SK-N-SH (cell line): ENCODE measurements around the gene SLC66A2. TPM values are rescaled to one million over a fixed set of nuclear protein-coding genes. Genes with fewer than 3 reads are reported as not detected.
"Not testable (repeated sequence)": the region's sequence is repeated elsewhere in the genome, so short reads cannot be mapped to it uniquely, and the experiment has no call there.

Experiments
- CTCF ChIA-PET: fragments of 300-600, 350-600 bp; formaldehyde crosslinking; extraction: SDS; loops from one replicate; lab custom pipeline; 2021; lab: Yijun Ruan, JAX
- POLR2A ChIA-PET: fragments of 350-600 bp; sonication (Branson Sonifier 250); formaldehyde crosslinking; extraction: SDS; loops from one replicate; lab custom pipeline; 2020; ENCODE audit warnings: antibody characterized with exemption, inconsistent platforms; lab: Yijun Ruan, JAX
- DNase-seq: peaks from one replicate; pipeline ENCODE4 v3.0.0; 2012
- H2AFZ ChIP-seq: fragments of 200-600 bp; sonication (generic); 2 replicates; pipeline ENCODE4 v1.8.1; 2016; ENCODE audit warnings: antibody characterized with exemption, mild to moderate bottlenecking, low read depth
- H3F3A ChIP-seq: fragments of 200-600 bp; sonication (generic); replicated peaks from 2 replicates; pipeline ENCODE3; 2016; ENCODE audit warnings: antibody characterized with exemption, mild to moderate bottlenecking; ENCODE audit not compliant: insufficient read depth
- H3K27ac ChIP-seq, 2 experiments: fragments of 200-500 bp in 1 of 2; fragments of 200-600 bp in 1 of 2; sonication (Bioruptor generic) in 1 of 2; sonication (generic), shearing (Covaris generic) in 1 of 2; 2 replicates each; pipeline versions ENCODE4 v1.5.1 to v1.6.1; 2014 to 2016; ENCODE audit warnings: low read depth in 2 of 2, inconsistent platforms in 1 of 2, low read length in 1 of 2, mild to moderate bottlenecking in 1 of 2, mixed read lengths in 1 of 2
- H3K27me3 ChIP-seq: fragments of 200-600 bp; sonication (generic), shearing (Covaris generic); 2 replicates; pipeline ENCODE4 v1.6.1; 2016; ENCODE audit warnings: mixed run types; ENCODE audit not compliant: insufficient read depth
- H3K36me3 ChIP-seq, 2 experiments: fragments of 200-500 bp in 1 of 2; fragments of 200-600 bp in 1 of 2; sonication (Bioruptor generic) in 1 of 2; sonication (generic) in 1 of 2; replicated peaks in 1 of 2; 2 replicates each; pipeline versions ENCODE3 to v1.5.1; 2014 to 2016; ENCODE audit warnings: low read length in 1 of 2, mild to moderate bottlenecking in 1 of 2; ENCODE audit not compliant: insufficient read depth in 2 of 2, control insufficient read depth in 1 of 2
- H3K4me1 ChIP-seq, 2 experiments: fragments of 200-500 bp in 1 of 2; fragments of 200-600 bp in 1 of 2; sonication (Bioruptor generic) in 1 of 2; sonication (generic), shearing (Covaris generic) in 1 of 2; 2 replicates each; pipeline versions ENCODE4 v1.5.1 to v1.6.1; 2014 to 2016; ENCODE audit warnings: low read depth in 1 of 2, low read length in 1 of 2, mixed run types in 1 of 2; ENCODE audit not compliant: insufficient read depth in 2 of 2, control insufficient read depth in 1 of 2
- H3K4me2 ChIP-seq: fragments of 200-600 bp; sonication (generic), shearing (Covaris generic); 2 replicates; pipeline ENCODE4 v1.6.1; 2017; ENCODE audit warnings: mixed run types
- H3K4me3 ChIP-seq, 2 experiments: fragments of 200-500 bp in 1 of 2; fragments of 200-600 bp in 1 of 2; sonication (Bioruptor generic) in 1 of 2; sonication (generic), shearing (Covaris generic) in 1 of 2; 2 replicates each; pipeline versions ENCODE4 v1.5.1 to v1.8.1; 2014 to 2016; ENCODE audit warnings: low read depth in 2 of 2, inconsistent platforms in 1 of 2, low read length in 1 of 2, mild to moderate bottlenecking in 1 of 2, mixed read lengths in 1 of 2, moderate library complexity in 1 of 2
- H3K79me2 ChIP-seq: fragments of 200-600 bp; sonication (generic); 2 replicates; pipeline ENCODE4 v1.8.1; 2017; ENCODE audit warnings: mild to moderate bottlenecking; ENCODE audit not compliant: insufficient read depth
- H3K9ac ChIP-seq: fragments of 200-600 bp; sonication (generic); 2 replicates; pipeline ENCODE4 v1.6.1; 2017; ENCODE audit warnings: mixed run types
- H3K9me2 ChIP-seq: fragments of 200-600 bp; sonication (generic); 2 replicates; pipeline ENCODE4 v1.6.1; 2017; ENCODE audit warnings: mixed run types
- H3K9me3 ChIP-seq: fragments of 200-600 bp; sonication (generic); 2 replicates; pipeline ENCODE4 v1.6.1; 2017; ENCODE audit warnings: mixed run types, mild to moderate bottlenecking, moderate library complexity
- H4K20me1 ChIP-seq: fragments of 200-600 bp; sonication (generic); 2 replicates; pipeline ENCODE4 v1.6.1; 2017; ENCODE audit warnings: mild to moderate bottlenecking, mixed run types; ENCODE audit not compliant: insufficient read depth
- CHD2 ChIP-seq: fragments of 150-350 bp; IDR thresholded peaks from 2 replicates; pipeline ENCODE4 v1.6.1; 2018; ENCODE audit warnings: low read length; ENCODE audit not compliant: partially characterized antibody
- EZH2phosphoT487 ChIP-seq: fragments of 200-600 bp; sonication (generic); IDR thresholded peaks from 2 replicates; pipeline ENCODE4 v1.6.1; 2017; ENCODE audit warnings: low read depth, mixed run types, mild to moderate bottlenecking, antibody characterized with exemption, moderate library complexity, borderline replicate concordance
- FOSL2 ChIP-seq: IDR thresholded peaks from 2 replicates; pipeline ENCODE4 v1.4.0; 2012; ENCODE audit warnings: low read depth, mild to moderate bottlenecking, moderate library complexity, borderline replicate concordance
- FOXJ3 ChIP-seq: sonication (generic); formaldehyde crosslinking; IDR thresholded peaks from 2 replicates; pipeline ENCODE4 v1.5.1; 2020; ENCODE audit warnings: mild to moderate bottlenecking, missing genetic modification reagents
- GABPA ChIP-seq: IDR thresholded peaks from 2 replicates; pipeline ENCODE4 v1.4.0; 2012; ENCODE audit warnings: low read depth, mild to moderate bottlenecking
- GATA2 ChIP-seq: sonication (generic); formaldehyde crosslinking; IDR thresholded peaks from 2 replicates; pipeline ENCODE4 v1.5.0; 2020; ENCODE audit warnings: mild to moderate bottlenecking, missing genetic modification reagents
- NRF1 ChIP-seq: IDR thresholded peaks from 2 replicates; pipeline ENCODE4 v1.6.1; 2012; ENCODE audit warnings: low read depth, mild to moderate bottlenecking, low read length
- SMC3 ChIP-seq: IDR thresholded peaks from 2 replicates; pipeline ENCODE4 v1.6.1; 2012; ENCODE audit warnings: low read depth, low read length, improper control_type of control experiment
- TCF12 ChIP-seq: IDR thresholded peaks from 2 replicates; pipeline ENCODE4 v1.4.0; 2012
- TEAD4 ChIP-seq: IDR thresholded peaks from 2 replicates; pipeline ENCODE4 v1.4.0; 2012; ENCODE audit warnings: mild to moderate bottlenecking, borderline replicate concordance; ENCODE audit not compliant: insufficient read depth
- YY1 ChIP-seq: IDR thresholded peaks from 2 replicates; pipeline ENCODE4 v1.4.0; 2012; ENCODE audit warnings: low read depth, mild to moderate bottlenecking
- WGBS: methylation state at CpG from one replicate; pipeline ENCODE4 v1.1.6; 2017; ENCODE audit warnings: low lambda C conversion rate; 5-methylcytosine and 5-hydroxymethylcytosine counted together
- polyA plus RNA-seq, 3 experiments: library from polyadenylated mRNA; depleted of rRNA; stranded (reverse); fragments of >200 nt; gene quantifications; 2 replicates each; pipeline ENCODE4 v1.2.3, GENCODE V29; 2012
- TF ChIP-seq, protein P1 (sequence below): fragments of 150-350 bp; IDR thresholded peaks from 2 replicates; pipeline ENCODE4 v1.6.1; 2017; ENCODE audit warnings: antibody characterized with exemption, low read length, low read depth, borderline replicate concordance
- TF ChIP-seq, protein P2 (sequence below): fragments of 150-350 bp; IDR thresholded peaks from 2 replicates; pipeline ENCODE4 v1.6.1; 2016; ENCODE audit warnings: mild to moderate bottlenecking, low read depth, low read length
- TF ChIP-seq, protein P3 (sequence below): IDR thresholded peaks from 2 replicates; pipeline ENCODE4 v1.4.0; 2012; ENCODE audit warnings: low read depth
- TF ChIP-seq, protein P4 (sequence below): IDR thresholded peaks from 2 replicates; pipeline ENCODE4; 2012
- TF ChIP-seq, protein P5 (sequence below): IDR thresholded peaks from 2 replicates; pipeline ENCODE4 v1.4.0; 2012; ENCODE audit warnings: low read depth, borderline replicate concordance

Gene SLC66A2
- polyA plus RNA-seq, 1 of the 3 experiments (the other 2 are of a cell fraction): 14.5 TPM

DNA sequence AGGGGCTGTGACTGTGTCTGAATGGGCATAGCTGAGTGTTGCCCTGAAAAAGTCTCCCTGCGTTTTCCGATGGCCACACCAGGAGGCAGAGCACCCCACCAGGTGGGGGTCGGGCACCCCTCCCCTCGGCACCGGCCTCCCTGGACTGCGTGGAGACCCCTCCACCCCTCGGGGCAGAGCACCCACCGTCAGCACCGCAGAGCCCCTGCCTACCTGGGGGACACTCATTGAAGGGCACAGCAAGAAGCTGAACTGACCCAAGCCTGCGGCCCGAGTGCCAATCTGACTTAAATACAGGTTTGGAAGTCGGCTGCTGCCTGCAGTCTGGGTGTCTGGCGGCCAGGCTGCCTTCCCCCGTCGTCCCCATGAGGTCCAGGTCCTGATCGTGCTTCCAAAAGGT, 83.8 kb downstream of the SLC66A2 start:
- no peaks in the 10 kb centered on the region for H3F3A ChIP-seq
- no peaks in the 10 kb centered on the region for H3K9me3 ChIP-seq
- peaks cover 32% of the 10 kb centered on the region; the same call in 1 of the 2 replicates for H3K27me3 ChIP-seq
- H2AFZ ChIP-seq: no peak overlapping the region
- H4K20me1 ChIP-seq: no peaks in the 10 kb centered on the region
- no peak overlapping the region for H3K9ac ChIP-seq
- DNase-seq: no peak
- H3K9me2 ChIP-seq: no peaks in the 10 kb centered on the region
- H3K79me2 ChIP-seq: no peaks in the 10 kb centered on the region
- TF ChIP-seq EZH2phosphoT487 (no peak), TCF12 (no peak), CHD2 (no peak), NRF1 (no peak)
- TF ChIP-seq, all 33 proteins: peak for 0
- ChIA-PET POLR2A (no interaction called here), CTCF (interaction anchor here (1.6 kb wide), 1 partner anchor 14 kb away, joined by 3 read pairs; no protein-coding TSS in a partner anchor)
- WGBS: 20% methylated on average over 5 of the region's 16 CpGs
- Histone ChIP-seq H3K4me2 (no peak overlapping the region), H3K4me3 (no peak overlapping the region), H3K4me1 (no peaks in the 10 kb centered on the region), H3K36me3 (no peaks in the 10 kb centered on the region), H3K27ac (no peak overlapping the region)

DNA sequence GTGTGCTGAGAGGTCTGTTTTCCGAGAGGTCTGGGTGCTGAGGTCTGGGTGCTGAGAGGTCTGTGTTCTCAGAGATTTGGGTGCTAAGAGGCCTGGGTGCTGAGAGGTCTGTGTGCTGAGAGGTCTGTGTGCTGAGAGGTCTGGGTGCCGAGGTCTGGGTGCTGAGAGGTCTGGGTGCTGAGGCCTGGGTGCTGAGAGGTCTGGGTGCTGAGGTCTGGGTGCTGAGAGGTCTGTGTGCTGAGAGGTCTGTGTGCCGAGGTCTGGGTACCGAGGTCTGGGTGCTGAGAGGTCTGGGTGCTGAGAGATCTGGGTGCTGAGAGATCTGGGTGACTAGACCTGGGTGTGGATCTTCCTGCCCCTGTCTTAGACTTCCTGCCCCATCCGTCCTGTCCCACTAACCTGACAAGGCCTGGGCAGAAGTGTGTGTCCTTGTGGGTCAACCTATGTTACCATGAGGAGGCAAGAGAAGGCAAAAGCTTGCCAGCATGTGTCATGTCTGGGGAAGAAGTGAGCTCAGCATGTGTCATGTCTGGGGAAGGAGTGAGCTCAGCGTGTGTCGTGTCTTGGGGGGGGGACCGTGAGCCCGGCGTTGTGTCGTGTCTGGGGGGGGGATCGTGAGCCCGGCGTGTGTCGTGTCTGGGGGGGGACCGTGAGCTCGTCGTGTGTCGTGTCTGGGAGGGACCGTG, 84.4 kb downstream of the SLC66A2 start:
- no peaks in the 10 kb centered on the region for H3K36me3 ChIP-seq
- no peaks in the 10 kb centered on the region for H3F3A ChIP-seq
- no peaks in the 10 kb centered on the region for H3K9me3 ChIP-seq
- H3K4me1 ChIP-seq: no peaks in the 10 kb centered on the region
- H3K4me3 ChIP-seq: no peak overlapping the region
- H4K20me1 ChIP-seq: no peaks in the 10 kb centered on the region
- no peak for TF ChIP-seq GATA2 (CRISPR knock-in tag)
- TF ChIP-seq SMC3: no peak
- TF ChIP-seq, protein P1, sequence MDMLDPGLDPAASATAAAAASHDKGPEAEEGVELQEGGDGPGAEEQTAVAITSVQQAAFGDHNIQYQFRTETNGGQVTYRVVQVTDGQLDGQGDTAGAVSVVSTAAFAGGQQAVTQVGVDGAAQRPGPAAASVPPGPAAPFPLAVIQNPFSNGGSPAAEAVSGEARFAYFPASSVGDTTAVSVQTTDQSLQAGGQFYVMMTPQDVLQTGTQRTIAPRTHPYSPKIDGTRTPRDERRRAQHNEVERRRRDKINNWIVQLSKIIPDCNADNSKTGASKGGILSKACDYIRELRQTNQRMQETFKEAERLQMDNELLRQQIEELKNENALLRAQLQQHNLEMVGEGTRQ: no peak
- TF ChIP-seq, protein P2, sequence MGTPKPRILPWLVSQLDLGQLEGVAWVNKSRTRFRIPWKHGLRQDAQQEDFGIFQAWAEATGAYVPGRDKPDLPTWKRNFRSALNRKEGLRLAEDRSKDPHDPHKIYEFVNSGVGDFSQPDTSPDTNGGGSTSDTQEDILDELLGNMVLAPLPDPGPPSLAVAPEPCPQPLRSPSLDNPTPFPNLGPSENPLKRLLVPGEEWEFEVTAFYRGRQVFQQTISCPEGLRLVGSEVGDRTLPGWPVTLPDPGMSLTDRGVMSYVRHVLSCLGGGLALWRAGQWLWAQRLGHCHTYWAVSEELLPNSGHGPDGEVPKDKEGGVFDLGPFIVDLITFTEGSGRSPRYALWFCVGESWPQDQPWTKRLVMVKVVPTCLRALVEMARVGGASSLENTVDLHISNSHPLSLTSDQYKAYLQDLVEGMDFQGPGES: no peak
- TF ChIP-seq FOSL2: no peak
- TF ChIP-seq FOXJ3: no peak
- TF ChIP-seq, protein P3, sequence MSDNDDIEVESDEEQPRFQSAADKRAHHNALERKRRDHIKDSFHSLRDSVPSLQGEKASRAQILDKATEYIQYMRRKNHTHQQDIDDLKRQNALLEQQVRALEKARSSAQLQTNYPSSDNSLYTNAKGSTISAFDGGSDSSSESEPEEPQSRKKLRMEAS: no peak
- TF ChIP-seq YY1: no peak
- TF ChIP-seq TEAD4: no peak
- no peak for TF ChIP-seq GABPA
- TF ChIP-seq, protein P4, sequence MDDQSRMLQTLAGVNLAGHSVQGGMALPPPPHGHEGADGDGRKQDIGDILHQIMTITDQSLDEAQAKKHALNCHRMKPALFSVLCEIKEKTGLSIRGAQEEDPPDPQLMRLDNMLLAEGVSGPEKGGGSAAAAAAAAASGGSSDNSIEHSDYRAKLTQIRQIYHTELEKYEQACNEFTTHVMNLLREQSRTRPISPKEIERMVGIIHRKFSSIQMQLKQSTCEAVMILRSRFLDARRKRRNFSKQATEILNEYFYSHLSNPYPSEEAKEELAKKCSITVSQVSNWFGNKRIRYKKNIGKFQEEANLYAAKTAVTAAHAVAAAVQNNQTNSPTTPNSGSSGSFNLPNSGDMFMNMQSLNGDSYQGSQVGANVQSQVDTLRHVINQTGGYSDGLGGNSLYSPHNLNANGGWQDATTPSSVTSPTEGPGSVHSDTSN: no peak
- TF ChIP-seq, protein P5, sequence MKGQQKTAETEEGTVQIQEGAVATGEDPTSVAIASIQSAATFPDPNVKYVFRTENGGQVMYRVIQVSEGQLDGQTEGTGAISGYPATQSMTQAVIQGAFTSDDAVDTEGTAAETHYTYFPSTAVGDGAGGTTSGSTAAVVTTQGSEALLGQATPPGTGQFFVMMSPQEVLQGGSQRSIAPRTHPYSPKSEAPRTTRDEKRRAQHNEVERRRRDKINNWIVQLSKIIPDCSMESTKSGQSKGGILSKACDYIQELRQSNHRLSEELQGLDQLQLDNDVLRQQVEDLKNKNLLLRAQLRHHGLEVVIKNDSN: no peak
- ChIA-PET POLR2A (no interaction called here), CTCF (interaction anchor here (1.6 kb wide), 1 partner anchor 14 kb away, joined by 3 read pairs; no protein-coding TSS in a partner anchor)
- H3K4me2 ChIP-seq: no peak overlapping the region
- H3K27ac ChIP-seq: no peak overlapping the region
- no peak overlapping the region for H3K9ac ChIP-seq
- no peak for DNase-seq
- H3K27me3 ChIP-seq: peaks cover 33% of the 10 kb centered on the region; the same call in 1 of the 2 replicates
- no peaks in the 10 kb centered on the region for H3K9me2 ChIP-seq
- no peak overlapping the region for H2AFZ ChIP-seq
- WGBS: 49% methylated on average over 17 of the region's 20 CpGs
- no peaks in the 10 kb centered on the region for H3K79me2 ChIP-seq

DNA sequence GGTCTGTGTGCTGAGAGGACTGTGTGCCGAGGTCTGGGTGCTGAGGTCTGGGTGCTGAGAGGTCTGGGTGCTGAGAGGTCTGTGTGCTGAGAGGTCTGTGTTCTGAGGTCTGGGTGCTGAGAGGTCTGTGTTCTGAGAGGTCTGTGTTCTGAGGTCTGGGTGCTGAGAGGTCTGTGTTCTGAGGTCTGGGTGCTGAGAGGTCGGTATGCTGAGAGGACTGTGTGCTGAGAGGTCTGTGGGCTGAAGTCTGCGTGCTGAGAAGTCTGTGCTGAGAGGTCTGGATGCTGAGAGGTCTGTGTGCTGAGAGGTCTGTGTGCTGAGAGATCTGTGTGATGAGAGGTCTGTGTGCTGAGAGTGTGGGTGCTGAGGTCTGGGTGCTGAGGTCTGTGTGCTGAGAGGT, 85.5 kb downstream of the SLC66A2 start:
- not testable (repeated sequence) for H3K9me2 ChIP-seq, H3K79me2 ChIP-seq, H2AFZ ChIP-seq

More for the DNA sequence above, 85.5 kb downstream of the SLC66A2 start:
- CTCF ChIA-PET, H3K9ac ChIP-seq, H3K4me3 ChIP-seq, H3K27ac ChIP-seq, H3K4me1 ChIP-seq, H3F3A ChIP-seq, H3K4me2 ChIP-seq, H3K36me3 ChIP-seq, POLR2A ChIA-PET, H3K9me3 ChIP-seq, H4K20me1 ChIP-seq, DNase-seq: not testable (repeated sequence)
- 3% methylated on average over 3 of the region's 3 CpGs for WGBS
- H3K27me3 ChIP-seq: peaks cover 23% of the 10 kb centered on the region; the same call in 1 of the 2 replicates
